Fibroblast of pulmonary artery (primary cell): ENCODE data around the gene MBD2.

Source experiments
- DNase-seq: peaks from one replicate; pipeline ENCODE4 v3.0.0-alpha.2; 2010; ENCODE audit warnings: low read depth
- H3K4me3 ChIP-seq: replicated peaks from 2 replicates; pipeline ENCODE4 v1.5.1; 2011; ENCODE audit warnings: low read depth, mild to moderate bottlenecking, control low read depth, low read length, moderate library complexity
- TF ChIP-seq, protein P1 (sequence below): IDR thresholded peaks from 2 replicates; pipeline ENCODE4 v1.5.1; 2011; ENCODE audit warnings: mild to moderate bottlenecking, control low read depth, low read length, inconsistent platforms; ENCODE audit errors: missing control alignments

Gene MBD2

DNA sequence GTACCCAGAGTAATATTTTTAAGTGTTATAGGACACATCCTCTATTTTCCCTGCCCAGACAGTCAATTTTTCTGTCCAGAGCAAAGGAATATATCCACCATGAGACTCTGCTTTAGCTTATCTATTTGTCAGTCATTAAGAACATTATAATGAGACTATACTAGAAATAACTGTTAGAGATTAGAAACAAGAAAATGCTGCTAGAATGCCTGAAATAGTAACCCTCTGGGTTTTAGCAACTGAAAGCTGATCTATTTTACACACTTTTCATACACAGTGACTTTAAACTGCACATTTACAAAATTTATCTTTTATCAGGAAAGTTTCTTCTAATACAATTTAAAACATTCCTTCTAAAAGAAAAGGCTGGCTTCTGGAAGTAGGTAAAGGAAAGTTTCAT, 39.6 kb downstream of the MBD2 start:
- DNase-seq, result no peak
- TF ChIP-seq, protein P1, sequence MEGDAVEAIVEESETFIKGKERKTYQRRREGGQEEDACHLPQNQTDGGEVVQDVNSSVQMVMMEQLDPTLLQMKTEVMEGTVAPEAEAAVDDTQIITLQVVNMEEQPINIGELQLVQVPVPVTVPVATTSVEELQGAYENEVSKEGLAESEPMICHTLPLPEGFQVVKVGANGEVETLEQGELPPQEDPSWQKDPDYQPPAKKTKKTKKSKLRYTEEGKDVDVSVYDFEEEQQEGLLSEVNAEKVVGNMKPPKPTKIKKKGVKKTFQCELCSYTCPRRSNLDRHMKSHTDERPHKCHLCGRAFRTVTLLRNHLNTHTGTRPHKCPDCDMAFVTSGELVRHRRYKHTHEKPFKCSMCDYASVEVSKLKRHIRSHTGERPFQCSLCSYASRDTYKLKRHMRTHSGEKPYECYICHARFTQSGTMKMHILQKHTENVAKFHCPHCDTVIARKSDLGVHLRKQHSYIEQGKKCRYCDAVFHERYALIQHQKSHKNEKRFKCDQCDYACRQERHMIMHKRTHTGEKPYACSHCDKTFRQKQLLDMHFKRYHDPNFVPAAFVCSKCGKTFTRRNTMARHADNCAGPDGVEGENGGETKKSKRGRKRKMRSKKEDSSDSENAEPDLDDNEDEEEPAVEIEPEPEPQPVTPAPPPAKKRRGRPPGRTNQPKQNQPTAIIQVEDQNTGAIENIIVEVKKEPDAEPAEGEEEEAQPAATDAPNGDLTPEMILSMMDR, result no peak
- H3K4me3 ChIP-seq, result no peak overlapping the region

DNA sequence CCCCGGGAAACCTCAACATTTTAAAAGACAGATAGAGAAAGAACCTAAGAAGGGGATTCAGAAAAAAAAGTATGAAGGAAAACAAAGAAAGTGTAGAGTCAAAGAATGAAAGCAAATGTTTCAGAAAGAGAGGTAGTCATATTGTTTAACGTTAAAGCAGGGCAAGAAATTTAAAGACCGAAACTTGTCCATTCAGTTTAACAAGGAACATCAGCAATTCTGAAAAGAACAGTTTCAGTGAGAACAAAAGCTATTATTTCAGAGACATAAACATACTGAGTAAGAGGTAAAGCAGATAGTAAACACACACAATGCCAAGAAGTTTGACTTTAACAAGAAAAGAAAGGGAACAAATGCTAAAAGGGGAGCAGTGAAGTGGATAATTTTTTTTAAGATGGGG, 41.1 kb downstream of the MBD2 start:
- no peak for DNase-seq
- TF ChIP-seq, protein P1, result no peak
- H3K4me3 ChIP-seq, result no peak overlapping the region

DNA sequence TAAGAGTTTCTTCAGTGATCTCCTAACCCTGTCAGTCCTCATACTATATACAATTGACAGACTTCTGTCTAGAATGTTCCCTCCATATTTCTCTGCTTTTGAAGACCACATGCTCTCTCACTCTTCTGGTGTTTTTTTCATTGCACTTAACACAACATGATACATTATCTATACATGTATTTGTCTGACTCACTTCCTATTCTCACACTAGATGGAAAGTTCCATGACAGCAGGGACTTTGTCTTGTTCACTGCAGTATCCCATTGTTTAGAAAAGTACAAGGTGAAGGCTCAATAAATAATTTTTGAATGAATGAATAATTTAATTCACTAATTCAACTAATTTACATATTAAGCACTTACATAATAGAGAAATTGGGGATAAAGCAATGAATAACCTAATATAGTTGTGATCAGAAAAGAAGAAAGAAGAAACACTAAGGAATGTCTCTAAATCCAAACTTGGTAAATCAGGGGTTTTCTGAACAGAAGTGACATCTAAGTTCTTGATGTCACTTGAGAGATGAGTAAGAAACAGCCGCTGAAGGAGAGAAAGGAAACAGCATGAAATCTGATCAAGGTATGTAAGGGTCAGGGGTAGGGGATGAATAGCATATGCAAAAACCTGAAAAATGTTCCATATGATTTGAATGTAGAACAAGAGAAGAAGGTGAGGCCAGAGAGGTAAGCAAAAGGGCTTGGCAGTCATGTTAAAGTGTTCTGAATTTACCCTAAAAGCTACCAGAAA, 42.4 kb downstream of the MBD2 start:
- TF ChIP-seq, protein P1, result no peak
- peak; percentile 42 for DNase-seq
- H3K4me3 ChIP-seq, result no peak overlapping the region

DNA sequence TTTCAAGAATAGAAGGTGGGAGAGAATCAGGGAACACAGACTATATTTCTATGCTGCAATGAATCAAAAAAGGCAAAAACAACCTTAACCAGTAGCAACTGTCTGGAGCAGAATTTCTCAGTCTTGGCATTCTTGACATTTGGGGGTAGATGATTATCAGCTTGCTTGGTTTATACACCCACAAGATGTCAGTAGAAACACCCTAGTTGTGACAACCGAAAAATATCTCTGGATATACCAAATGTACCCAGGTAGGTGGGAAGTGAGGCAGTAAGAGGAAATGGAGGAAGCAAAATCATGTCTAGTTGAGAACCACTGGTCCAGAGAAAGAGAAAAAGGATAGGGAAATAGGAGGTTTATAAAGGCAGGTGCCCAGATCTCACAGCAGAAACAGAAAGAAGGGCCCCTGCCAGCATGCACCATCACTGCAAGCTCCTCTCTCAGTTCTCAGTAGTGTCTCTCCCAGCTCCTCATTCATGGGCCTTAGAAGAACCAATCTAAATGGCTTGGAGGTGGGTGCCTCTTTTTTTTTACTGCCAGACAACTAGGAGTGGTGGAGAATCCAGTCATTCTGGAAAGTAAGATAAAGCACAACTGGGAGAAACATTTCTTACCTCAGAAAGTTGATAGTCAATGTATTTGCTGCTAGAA, 50.4 kb downstream of the MBD2 start:
- no peak overlapping the region for H3K4me3 ChIP-seq
- no peak for DNase-seq
- TF ChIP-seq, protein P1, result no peak

DNA sequence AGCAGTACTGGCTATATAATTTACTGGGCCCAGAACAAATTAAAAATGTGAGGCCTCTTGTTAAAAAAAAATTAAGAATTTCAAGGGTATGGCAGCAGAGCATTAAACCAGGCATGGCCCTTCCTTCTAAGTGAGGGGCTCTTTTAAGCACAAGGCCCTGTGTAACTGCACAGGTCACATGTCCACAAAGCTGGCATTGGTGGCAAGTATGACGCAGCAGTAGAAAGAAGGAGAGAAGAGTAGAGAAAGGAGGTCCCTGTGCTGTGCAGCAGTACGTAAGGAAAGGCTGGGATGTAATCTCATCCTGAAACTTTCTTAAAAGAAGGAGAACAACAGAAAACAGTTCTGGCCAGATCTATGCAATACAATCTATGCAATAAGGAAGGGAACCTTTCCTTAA, 51.2 kb downstream of the MBD2 start:
- no peak for DNase-seq
- no peak overlapping the region for H3K4me3 ChIP-seq
- TF ChIP-seq, protein P1, result no peak

DNA sequence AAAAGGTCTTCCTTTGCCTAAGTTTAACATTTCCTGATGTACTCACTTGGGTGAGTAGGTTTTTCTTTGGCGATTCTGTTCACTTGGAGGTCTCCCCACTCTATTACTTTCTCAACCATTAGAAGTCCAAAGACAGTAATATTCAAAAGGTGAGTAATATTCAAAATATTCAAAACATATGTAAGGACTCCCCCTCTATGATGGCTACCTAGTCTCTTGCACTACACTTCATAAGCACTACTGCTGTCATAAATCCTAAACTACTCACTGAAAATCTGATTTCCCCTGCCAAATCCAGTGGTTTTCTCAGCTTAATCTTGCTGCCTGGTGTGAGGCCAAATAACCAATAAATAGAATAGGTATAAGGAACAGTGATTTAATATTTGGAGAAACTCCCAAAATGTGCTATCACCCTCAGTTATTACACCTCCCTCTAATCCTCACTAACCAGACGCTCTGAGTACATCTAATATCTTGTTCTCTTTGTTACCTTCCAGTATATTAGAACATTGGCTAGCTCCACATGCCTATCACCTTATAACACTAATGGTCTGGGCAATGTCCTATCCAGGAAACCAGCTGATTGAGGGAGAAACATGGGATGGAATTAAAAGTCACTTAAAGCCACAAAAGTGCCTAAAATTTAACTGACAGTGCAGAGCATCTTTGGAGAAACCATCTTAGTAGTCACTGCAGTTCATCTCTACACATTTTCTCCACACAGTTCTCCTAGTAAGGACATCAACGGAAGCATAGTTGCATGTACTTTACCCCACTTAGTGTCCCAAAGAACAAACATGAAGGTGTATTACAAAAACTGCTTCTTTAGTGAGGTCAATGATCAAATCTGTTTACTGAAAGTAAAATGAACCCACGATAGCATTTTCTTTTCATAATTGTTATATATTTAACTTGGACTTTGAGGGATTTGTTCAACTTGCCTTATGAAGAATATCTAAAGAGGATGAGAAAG, 54.8 kb downstream of the MBD2 start:
- H3K4me3 ChIP-seq, result no peak overlapping the region
- TF ChIP-seq, protein P1, result no peak
- no peak for DNase-seq
